GM19238 (cell line): ENCODE measurements around the gene ARHGAP30.
"Not testable (repeated sequence)": the region's sequence is repeated elsewhere in the genome, so short reads cannot be mapped to it uniquely, and the experiment has no call there.

Experiments
- DNase-seq: peaks from one replicate; pipeline ENCODE4 v3.0.0; 2011; ENCODE audit warnings: low spot score; ENCODE audit not compliant: insufficient read length

Gene ARHGAP30

DNA sequence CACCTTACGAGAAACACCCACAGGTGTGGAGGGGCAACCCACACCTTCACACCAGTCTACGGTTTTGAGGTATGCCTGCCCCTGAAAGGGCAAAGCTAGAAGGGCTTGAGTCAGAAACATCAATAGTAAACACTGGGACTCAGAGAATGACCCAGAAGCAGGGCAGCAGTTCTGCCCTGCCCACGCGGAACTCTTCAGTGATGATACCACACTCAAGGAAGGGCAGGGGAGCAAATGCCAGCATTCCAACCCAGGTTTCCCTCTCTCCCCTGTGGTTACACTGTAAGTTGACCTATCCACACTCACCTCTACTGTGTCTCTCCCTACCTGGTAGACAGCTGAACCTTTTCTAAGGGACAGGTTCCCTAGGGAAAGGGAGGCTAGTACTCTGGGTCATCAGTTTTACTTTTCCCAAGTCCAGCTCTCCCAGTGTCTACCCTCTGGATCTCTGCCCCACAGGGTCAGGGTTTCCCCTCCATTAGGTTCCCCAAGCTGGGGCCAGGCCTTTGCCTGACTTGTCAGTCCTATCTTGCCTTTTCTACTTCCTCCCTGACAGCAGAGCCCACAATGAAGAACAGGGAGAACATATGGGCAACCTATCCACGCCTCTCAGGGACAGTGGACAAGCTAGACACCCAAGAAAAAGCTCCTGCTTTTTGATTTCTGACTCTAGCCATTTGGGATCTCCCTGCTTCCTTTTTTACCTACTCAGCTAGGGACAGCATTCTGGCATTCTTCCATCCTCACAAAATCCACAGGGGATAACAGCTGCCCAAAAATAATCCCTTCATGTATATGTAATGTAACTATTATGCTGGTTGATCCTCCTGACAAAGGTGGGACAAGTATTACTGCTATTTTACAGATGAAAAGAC lies 51.7 kb downstream of the ARHGAP30 start:
- no peak for DNase-seq

DNA sequence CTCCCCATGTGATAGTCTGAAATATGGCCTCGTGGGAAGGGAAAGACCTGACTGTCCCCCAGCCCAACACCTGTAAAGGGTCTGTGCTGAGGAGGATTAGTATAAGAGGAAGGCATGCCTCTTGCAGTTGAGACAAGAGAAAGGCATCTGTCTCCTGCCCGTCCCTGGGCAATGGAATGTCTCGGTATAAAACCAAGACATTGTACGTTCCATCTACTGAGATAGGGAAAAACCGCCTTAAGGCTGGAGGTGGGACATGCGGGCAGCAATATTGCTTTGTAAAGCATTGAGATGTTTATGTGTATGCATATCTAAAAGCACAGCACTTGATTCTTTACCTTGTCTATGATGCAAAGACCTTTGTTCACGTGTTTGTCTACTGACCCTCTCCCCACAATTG lies 52.5 kb downstream of the ARHGAP30 start:
- not testable (repeated sequence) for DNase-seq

GRCh38 chr1:161016683-161017082 lies 53.0 kb downstream of the ARHGAP30 start:
- not testable (repeated sequence) for DNase-seq

DNA sequence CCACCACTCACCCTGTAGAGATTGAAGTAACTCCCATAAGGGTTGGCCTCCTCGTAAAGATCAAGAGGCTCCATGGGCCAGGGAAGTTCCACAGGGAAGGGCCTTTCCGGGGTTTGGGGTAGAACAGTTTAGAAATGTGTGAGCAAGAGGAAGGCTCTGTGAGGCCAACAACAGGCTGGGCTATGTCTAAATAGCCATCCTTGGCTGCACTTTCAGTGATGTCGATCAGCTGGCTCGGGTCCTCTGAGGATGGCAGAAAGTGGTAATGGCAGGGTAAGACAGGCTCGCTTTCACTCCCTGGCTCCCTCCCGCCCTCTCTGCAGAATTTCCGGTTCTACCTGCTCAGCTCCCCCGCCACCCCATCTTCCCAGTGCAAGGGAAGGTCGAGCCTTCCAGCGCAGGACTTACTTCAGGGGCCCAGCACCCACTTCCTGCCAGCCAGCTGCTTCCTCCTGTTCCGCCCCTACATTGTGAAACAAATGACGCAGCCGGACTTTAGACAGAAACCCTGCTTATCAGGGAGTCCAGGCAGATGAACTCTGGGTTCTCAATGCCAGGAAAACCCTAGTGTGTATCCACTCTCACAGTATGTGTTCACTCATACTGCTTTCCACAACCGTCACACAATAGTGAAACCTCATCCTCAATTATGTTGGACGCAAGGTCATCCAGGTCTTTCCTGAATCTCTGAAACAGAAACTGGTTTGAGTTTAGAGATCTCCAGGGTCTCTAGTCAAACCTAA lies 56.0 kb downstream of the ARHGAP30 start:
- DNase-seq: peak; percentile 76

DNA sequence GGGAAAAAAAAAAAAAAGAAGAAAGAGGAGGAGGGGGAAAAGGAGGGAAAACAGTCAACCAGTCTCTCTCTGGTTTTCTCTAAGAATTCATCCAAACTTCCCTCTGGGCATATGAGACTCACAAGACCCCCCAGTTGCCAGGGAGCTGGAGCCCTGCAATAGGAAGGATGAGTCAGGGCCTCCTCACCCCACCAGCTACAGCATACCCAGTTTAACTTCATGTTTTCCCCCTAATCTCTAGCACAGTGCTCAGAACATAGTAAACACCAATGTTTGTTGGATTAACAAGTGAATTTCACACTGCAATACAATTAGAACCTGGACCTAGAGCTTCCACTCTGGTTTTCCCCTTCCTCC lies 56.6 kb downstream of the ARHGAP30 start:
- DNase-seq: no peak

DNA sequence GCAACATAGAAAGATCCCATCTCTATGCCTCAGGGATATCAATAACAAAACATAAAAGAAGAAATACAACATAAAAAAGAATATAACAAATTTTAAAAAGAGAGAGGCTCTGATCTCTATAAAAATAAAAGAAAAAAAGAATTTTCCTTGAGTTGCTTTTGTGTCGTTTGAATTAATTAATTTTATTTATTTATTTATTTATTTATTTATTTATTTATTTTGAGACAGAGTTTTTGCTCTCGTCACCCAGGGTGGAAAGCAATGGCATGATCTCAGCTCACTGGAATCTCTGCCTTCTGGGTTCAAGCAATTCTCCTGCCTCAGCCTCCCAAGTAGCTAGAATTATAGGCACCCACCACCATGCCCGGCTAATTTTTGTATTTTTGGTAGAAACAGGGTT lies 57.3 kb downstream of the ARHGAP30 start:
- DNase-seq: no peak

DNA sequence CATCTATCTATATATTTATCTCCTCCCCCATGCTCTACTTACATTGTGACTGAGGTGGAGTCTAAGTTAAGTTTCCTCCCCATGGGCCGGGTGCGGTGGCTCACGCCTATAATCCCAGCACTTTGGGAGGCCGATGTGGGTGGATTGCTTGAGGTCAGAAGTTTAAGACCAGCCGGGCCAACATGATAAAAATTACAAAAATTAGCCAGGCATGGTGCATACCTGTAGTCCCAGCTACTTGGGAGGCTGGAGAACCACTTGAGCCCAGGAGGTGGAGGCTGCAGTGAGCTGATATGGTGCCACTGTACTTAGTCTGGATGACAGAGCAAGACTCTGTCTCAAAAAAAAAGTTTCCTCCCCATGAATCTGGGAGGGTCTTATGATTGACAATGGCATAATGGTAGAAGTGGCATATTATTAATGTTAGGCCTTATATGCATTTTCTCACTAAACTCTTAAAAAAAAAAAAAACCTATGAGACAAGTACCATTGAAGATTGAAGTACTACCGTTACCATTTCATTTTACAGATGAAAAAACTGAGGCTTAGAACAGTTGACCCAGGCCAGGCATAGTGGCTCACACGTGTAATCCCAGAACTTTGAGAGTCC lies 60.0 kb downstream of the ARHGAP30 start:
- DNase-seq: no peak

DNA sequence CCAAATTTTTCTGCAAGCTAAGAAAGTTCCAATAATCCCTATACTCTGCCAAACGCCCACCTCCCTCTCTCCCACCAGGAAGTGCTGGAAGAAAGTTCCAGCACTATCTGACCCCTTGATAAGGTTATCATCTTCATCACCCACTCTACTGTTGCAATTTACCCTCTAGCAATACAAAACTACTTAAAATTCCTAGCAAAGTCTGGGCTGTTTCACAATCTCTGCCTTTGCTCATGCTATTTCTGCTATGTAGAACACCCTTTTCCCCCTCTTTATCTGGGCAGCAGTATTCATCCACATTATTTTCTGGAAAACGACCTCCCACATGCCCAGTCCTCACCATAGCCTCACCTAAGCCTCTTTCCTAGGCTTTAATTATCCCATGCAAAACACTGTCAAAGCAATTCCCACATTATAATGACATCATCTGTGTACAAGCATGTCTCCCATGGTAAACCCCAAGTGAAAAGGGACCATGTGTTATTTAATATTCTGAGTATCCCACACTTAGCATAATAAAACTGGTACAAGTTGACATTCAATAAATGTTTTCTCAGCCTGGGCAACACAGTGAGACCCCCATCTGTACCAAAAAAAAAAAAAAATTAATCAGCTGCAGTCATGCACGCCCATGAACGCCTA lies 60.7 kb downstream of the ARHGAP30 start:
- no peak for DNase-seq

GRCh38 chr1:161007369-161007768 lies 62.3 kb downstream of the ARHGAP30 start:
- DNase-seq: no peak

DNA sequence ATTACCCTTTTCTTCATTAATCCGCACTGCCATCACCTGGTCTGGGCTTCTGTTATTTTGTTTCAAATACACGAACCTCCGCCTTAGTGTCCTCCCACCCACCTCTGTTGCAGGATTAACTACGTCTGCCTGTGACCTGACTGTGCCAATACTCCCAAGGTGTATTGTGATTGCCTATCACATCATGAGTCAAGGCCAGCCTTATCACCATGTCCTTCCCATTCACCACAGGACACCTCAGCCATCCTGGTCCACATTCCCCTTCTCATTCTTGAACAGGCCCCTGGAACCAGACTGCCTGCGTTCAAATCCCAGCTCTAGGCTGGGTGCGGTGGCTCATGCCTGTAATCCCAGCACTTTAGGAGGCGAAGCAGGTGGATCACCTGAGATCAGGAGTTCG lies 63.1 kb downstream of the ARHGAP30 start:
- DNase-seq: no peak

DNA sequence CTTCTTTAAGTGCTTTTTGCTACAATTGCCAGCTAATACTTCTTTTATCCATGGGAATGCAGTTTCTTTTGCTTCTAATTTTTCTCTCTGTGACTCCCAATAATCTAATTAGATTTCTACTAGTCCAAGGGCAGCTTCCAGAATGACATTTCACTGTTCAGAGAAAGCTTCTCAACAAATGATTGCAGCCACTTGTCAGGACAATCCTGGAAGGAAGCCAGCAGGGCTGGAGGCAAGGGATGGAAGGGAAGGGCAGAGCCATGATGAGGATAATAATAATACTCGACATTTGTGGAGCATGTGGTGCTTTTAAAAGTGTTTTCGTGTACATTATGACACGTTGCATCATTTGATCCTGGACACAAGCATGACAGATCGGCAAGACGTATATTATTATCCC lies 68.2 kb downstream of the ARHGAP30 start:
- DNase-seq: no peak

- no peak for DNase-seq
These were observed 68.8 kb downstream of the ARHGAP30 start for GRCh38 chr1:161000736-161001480.

- no peak for DNase-seq
These were observed 70.3 kb downstream of the ARHGAP30 start for GRCh38 chr1:160999376-160999775.

DNA sequence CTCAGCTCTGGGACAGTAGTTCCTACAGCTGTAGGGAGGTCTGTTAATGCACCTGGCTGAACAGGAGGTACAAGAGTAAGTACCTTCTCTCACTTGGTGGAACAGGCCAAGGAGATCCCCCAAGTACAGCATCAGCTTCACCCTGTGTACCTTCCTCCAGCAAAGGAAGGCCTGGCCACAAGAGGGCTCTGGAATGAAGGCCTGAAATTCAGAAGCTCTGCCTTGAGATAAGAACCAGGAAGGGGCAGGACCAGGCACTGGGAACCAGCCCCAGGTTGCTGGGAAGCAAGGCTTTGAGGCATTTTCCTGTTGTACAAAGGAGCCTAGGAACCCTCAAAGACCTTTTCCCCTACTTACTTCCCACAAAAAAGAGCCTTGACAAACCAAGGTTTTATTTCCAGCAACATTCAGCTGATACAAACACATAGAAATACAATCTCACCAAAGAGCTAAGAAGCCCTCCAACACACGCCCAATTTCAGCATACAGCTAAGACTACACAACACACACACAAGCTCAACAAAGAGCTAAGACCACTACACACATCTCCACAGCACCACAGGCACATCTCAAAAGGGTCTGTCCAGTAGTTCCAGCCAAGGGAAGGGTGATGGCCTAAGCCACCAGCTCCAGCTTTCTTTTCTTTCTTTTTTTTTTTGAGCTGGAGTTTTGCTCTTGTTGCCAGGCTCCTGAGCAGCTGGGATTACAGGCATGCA lies 72.2 kb downstream of the ARHGAP30 start:
- peak; percentile 39 for DNase-seq
